HepG2 (cell line): ENCODE data around the gene FMN2. TPM values are rescaled to one million over a fixed set of nuclear protein-coding genes. Genes with fewer than 3 reads are reported as not detected.

Source experiments
- ATAC-seq: fragments of 200-7000 bp; cut with Tn5 transposase; 3 replicates; pipeline ENCODE4 v1.9.1; 2020; ENCODE audit warnings: mild to moderate bottlenecking, moderate library complexity
- BruUV-seq: library from RNA; stranded (reverse); fragments of 400-500 nt; replicated peaks from 2 replicates; lab custom pipeline; 2021; lab: Mats Ljungman, UMichigan
- CTCF ChIA-PET: fragments of 300-600 bp; formaldehyde crosslinking; extraction: SDS; loops from one replicate; lab custom pipeline; 2021; ENCODE audit warnings: low total read pairs, inconsistent platforms, low intra/inter-chr PET ratio; lab: Yijun Ruan, JAX
- POLR2A ChIA-PET: fragments of 350-600 bp; sonication (Branson Sonifier 250); formaldehyde crosslinking; loops from one replicate; lab custom pipeline; 2020; ENCODE audit warnings: antibody characterized with exemption, inconsistent platforms; lab: Yijun Ruan, JAX
- DNase-seq: peaks from one replicate; pipeline ENCODE4 v3.0.0-alpha.2; 2015; ENCODE audit warnings: low spot score
- FAIRE-seq: peaks from 3 replicates; lab custom pipeline; 2011; peaks lifted over from hg19 to GRCh38; lab: Jason Lieb, UNC
- H2AFZ ChIP-seq: one replicate; pipeline ENCODE4 v1.6.1; 2011; ENCODE audit warnings: low read length, inconsistent platforms
- H3K27ac ChIP-seq: fragments of 300-600 bp; 3 replicates; pipeline ENCODE4 v1.8.0; 2011; ENCODE audit warnings: mixed run types, mild to moderate bottlenecking, mixed read lengths, low read length, inconsistent platforms; ENCODE audit not compliant: insufficient read depth; ENCODE audit errors: extremely low read length
- H3K27me3 ChIP-seq, 2 experiments: fragments of 200-600 bp in 1 of 2; 2 replicates in 1 of 2; 3 replicates in 1 of 2; pipeline versions ENCODE4 v1.6.0 to v1.8.0; 2011; ENCODE audit warnings: low read length in 2 of 2, mild to moderate bottlenecking in 2 of 2, moderate library complexity in 2 of 2, inconsistent platforms in 1 of 2; ENCODE audit not compliant: insufficient read depth in 2 of 2, control insufficient read depth in 1 of 2
- H3K36me3 ChIP-seq, 2 experiments: fragments of 200-600 bp in 1 of 2; replicated peaks in 1 of 2; 2 replicates in 1 of 2; 3 replicates in 1 of 2; pipeline versions ENCODE4 v1.5.1 to v1.8.0; 2011; ENCODE audit warnings: low read length in 2 of 2, inconsistent platforms in 1 of 2; ENCODE audit not compliant: insufficient read depth in 2 of 2, control insufficient read depth in 1 of 2
- H3K4me1 ChIP-seq: 2 replicates; pipeline ENCODE4 v1.5.1; 2012; ENCODE audit warnings: low read length, inconsistent platforms; ENCODE audit not compliant: insufficient read depth
- H3K4me2 ChIP-seq: 2 replicates; pipeline ENCODE4 v1.6.0; 2011; ENCODE audit warnings: low read depth, low read length, inconsistent platforms
- H3K4me3 ChIP-seq, 3 experiments: fragments of 200-600 bp in 1 of 3; sonication (generic), shearing (Covaris generic) in 1 of 3; replicated peaks in 1 of 3; 2 replicates each; pipeline ENCODE4 v1.5.1; 2011 to 2016; ENCODE audit warnings: low read length in 3 of 3, inconsistent platforms in 2 of 3, low read depth in 2 of 3, mild to moderate bottlenecking in 2 of 3, control low read depth in 1 of 3, mixed read lengths in 1 of 3; ENCODE audit not compliant: insufficient read depth in 1 of 3
- H3K79me2 ChIP-seq: one replicate; pipeline ENCODE4 v1.6.1; 2011; ENCODE audit warnings: low read length, inconsistent platforms; ENCODE audit not compliant: insufficient read depth
- H3K9ac ChIP-seq: 2 replicates; pipeline ENCODE4 v1.6.0; 2011; ENCODE audit warnings: mild to moderate bottlenecking, low read depth, low read length, inconsistent platforms; ENCODE audit not compliant: insufficient read depth
- H3K9me3 ChIP-seq: 2 replicates; pipeline ENCODE4 v1.5.1; 2012; ENCODE audit warnings: mild to moderate bottlenecking, low read length
- H4K20me1 ChIP-seq: 2 replicates; pipeline ENCODE4 v1.6.0; 2011; ENCODE audit warnings: inconsistent platforms, mild to moderate bottlenecking, low read length, moderate library complexity; ENCODE audit not compliant: insufficient read depth
- ARNT ChIP-seq: fragments of 450-650 bp; IDR thresholded peaks from 2 replicates; pipeline ENCODE4 v1.6.1; 2017
- CENPT ChIP-seq: sonication (generic); formaldehyde crosslinking; IDR thresholded peaks from 2 replicates; pipeline ENCODE4 v1.8.0; 2022; ENCODE audit warnings: low read depth, mild to moderate bottlenecking, moderate library complexity, missing genetic modification reagents
- KLF9 ChIP-seq: IDR thresholded peaks from 2 replicates; pipeline ENCODE4 v1.6.1; 2016; ENCODE audit warnings: low read depth
- REST ChIP-seq, 2 experiments: IDR thresholded peaks; 2 replicates each; pipeline ENCODE4 v1.6.1; 2011 to 2012; ENCODE audit warnings: low read length in 2 of 2, borderline replicate concordance in 1 of 2, low read depth in 1 of 2, mild to moderate bottlenecking in 1 of 2, moderate library complexity in 1 of 2
- ZNF414 ChIP-seq: sonication (generic); formaldehyde crosslinking; IDR thresholded peaks from 2 replicates; pipeline ENCODE4 v1.5.0; 2020; ENCODE audit warnings: missing genetic modification reagents
- ZNF816 ChIP-seq: sonication (generic); formaldehyde crosslinking; IDR thresholded peaks from 2 replicates; pipeline ENCODE4 v1.8.0; 2022; ENCODE audit warnings: missing genetic modification reagents, mild to moderate bottlenecking, borderline replicate concordance
- WGBS: methylation state at CpG from one replicate; pipeline ENCODE4 v1.1.6; 2017; ENCODE audit warnings: low lambda C conversion rate; 5-methylcytosine and 5-hydroxymethylcytosine counted together
- in situ Hi-C: cut with HindIII; loops from 2 replicates; pipeline ENCODE4 v1.10.0; 2017; ENCODE audit warnings: low pct_unique_long_range_greater_than_20kb; ENCODE audit not compliant: extremely low pct_ligation_motif_present
- intact Hi-C: fragments of 100-400 bp; cut with micrococcal nuclease; formaldehyde crosslinking; loops from one replicate; pipeline ENCODE4 v1.10.0; 2022; ENCODE audit not compliant: unreplicated experiment
- polyA plus RNA-seq, 8 experiments: library from polyadenylated mRNA; depleted of rRNA in 3 of 8; stranded (reverse) in 7 of 8; unstranded in 1 of 8; fragments of >200 nt; fragmentation: Illumina TruSeq in 4 of 8; extraction: Trizol in 4 of 8; gene quantifications; 2 replicates each; pipeline versions ENCODE4 v1.2.1 to v1.2.3, GENCODE V29; 2011 to 2016; ENCODE audit warnings: low read depth in 4 of 8, missing spikeins in 1 of 8, mixed read lengths in 1 of 8; ENCODE audit not compliant: insufficient read depth in 1 of 8
- total RNA-seq, 5 experiments: library from RNA; depleted of rRNA; stranded (reverse); fragments of >200 nt; fragmentation: Illumina TruSeq; extraction: Trizol; gene quantifications; 2 replicates each; pipeline ENCODE4 v1.2.3, GENCODE V29; 2016; ENCODE audit warnings: low read depth in 1 of 5
- TF ChIP-seq, protein P1 (sequence below): sonication (generic); formaldehyde crosslinking; IDR thresholded peaks from 2 replicates; pipeline ENCODE4 v1.5.0; 2020; ENCODE audit warnings: missing genetic modification reagents

The FMN2 gene
- total and polyA plus RNA-seq, 2 of the 13 experiments (the other 11 are each of a cell fraction or from before 2014, with no cell fraction given), result not detected

DNA sequence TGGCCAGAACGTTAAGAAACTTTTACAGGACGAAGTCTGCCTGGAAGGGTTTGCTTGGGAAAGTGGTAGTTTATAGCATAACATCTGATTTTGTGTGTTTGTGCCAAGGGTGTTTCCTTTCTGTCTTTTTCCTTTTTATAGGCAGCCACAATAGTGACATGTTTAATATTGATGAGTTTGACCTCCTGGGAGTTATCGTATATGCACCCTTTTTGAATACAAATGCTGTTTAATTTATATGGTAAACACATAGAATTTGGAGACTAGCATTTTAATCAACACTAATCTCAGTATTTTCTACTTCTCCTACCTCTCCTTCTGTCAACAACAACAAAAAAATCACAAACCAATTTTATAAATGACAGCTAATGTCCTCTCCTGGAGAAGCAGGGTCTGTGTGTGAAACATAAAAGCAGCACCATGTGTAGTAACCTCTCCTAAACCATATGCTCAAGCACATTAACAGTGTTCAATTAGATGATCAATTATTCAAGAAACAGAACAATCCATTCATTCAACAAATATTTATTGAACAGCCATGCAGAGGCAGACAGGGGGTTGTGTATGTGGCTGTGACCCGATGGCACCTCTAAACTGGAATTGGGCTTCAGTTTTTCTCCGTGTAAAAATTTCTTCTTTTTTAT lies 604 bp upstream of the FMN2 start (continued):
- TF ChIP-seq ARNT (no peak), KLF9 (no peak), ZNF816 (CRISPR knock-in tag) (no peak), ZNF414 (CRISPR knock-in tag) (no peak)
- TF ChIP-seq, protein P1, sequence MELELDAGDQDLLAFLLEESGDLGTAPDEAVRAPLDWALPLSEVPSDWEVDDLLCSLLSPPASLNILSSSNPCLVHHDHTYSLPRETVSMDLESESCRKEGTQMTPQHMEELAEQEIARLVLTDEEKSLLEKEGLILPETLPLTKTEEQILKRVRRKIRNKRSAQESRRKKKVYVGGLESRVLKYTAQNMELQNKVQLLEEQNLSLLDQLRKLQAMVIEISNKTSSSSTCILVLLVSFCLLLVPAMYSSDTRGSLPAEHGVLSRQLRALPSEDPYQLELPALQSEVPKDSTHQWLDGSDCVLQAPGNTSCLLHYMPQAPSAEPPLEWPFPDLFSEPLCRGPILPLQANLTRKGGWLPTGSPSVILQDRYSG (CRISPR knock-in tag), result no peak

DNA sequence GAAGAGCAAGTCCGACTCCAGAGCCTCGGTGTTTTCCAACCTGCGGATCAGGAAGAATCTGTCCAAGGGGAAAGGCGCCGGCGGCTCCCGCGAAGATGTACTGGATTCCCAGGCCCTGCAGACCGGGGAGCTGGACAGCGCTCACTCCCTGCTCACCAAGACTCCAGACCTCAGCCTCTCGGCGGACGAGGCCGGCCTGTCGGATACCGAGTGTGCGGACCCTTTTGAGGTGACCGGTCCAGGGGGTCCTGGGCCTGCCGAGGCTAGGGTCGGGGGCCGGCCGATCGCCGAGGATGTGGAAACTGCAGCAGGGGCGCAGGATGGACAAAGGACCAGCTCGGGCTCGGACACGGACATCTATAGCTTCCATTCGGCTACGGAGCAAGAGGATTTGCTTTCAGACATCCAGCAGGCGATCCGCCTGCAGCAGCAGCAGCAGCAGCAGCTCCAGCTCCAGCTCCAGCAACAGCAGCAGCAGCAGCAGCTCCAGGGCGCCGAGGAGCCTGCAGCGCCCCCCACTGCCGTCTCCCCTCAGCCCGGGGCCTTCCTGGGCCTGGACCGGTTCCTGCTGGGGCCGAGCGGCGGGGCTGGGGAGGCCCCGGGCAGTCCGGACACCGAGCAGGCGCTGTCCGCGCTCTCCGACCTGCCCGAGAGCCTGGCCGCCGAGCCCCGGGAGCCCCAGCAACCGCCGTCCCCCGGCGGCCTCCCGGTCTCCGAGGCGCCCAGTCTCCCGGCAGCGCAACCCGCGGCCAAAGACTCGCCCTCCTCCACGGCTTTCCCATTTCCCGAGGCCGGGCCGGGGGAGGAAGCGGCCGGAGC lies 827 bp downstream of the FMN2 start:
- no peak for DNase-seq
- TF ChIP-seq REST (IDR thresholded peaks at IDR 0.05; ENCODE audit: borderline replicate concordance in 1 of 2, low read depth in 1 of 2, low read length in 2 of 2) (peak in 1 of 2 experiments; percentile 67; a peak in 3 of 4 replicates), CENPT (CRISPR knock-in tag) (no peak)
- intact Hi-C loops (no loop called here), in situ Hi-C loops (no loop called here)
- H3K27ac ChIP-seq, result no peak overlapping the region
- no peaks in the 10 kb centered on the region for H4K20me1 ChIP-seq
- ChIA-PET POLR2A (no interaction called here), CTCF (no interaction called here)
- H3K4me2 ChIP-seq, result peak overlapping the region; percentile 7; the same call in 1 of the 2 replicates
- no peaks in the 10 kb centered on the region for H3K4me1 ChIP-seq
- peak; percentile 60 for ATAC-seq
- H2AFZ ChIP-seq, result no peak overlapping the region
- no peaks in the 10 kb centered on the region for H3K79me2 ChIP-seq
- FAIRE-seq, result no peak
- H3K9me3 ChIP-seq, result no peaks in the 10 kb centered on the region
- H3K4me3 ChIP-seq, result 0 out of 6 replicates have a peak overlapping the region, but pooled peaks of 1 of the 3 experiments have one; percentile 4
- 32% methylated on average over 24 of the region's 70 CpGs for WGBS
- peaks cover 0 to 18% of the 10 kb centered on the region in 2 experiments; a peak in 2 of 5 replicates for H3K27me3 ChIP-seq
- BruUV-seq, result no TSS peak
- no peaks in the 10 kb centered on the region for H3K36me3 ChIP-seq
- H3K9ac ChIP-seq, result no peak overlapping the region
